Endothelial cell of umbilical vein (primary cell): ENCODE data around the gene SOAT1. TPM values are rescaled to one million over a fixed set of nuclear protein-coding genes. Genes with fewer than 3 reads are reported as not detected.
A peak's percentile ranks its signal among the peaks of the same experiment; 100 is the strongest.

Experiments used
- BruUV-seq: library from RNA; stranded (reverse); fragments of 400-500 nt; replicated peaks from 2 replicates; lab custom pipeline; 2021; lab: Mats Ljungman, UMichigan
- CTCF ChIA-PET: fragments of 300-600, 350-600 bp; sonication (Branson Sonifier 250); formaldehyde crosslinking; loops from one replicate; lab custom pipeline; 2021; ENCODE audit warnings: antibody characterized with exemption, inconsistent platforms; lab: Charles Lee
- POLR2A ChIA-PET: fragments of 300-600, 350-600 bp; sonication (Branson Sonifier 250); formaldehyde crosslinking; loops from one replicate; lab custom pipeline; 2021; ENCODE audit warnings: antibody characterized with exemption, inconsistent platforms; lab: Charles Lee
- DNase-seq: peaks from one replicate; pipeline ENCODE4 v3.0.0-alpha.2; 2011; ENCODE audit warnings: low read depth, low spot score
- FAIRE-seq: peaks from 2 replicates; lab custom pipeline; 2011; peaks lifted over from hg19 to GRCh38; lab: Jason Lieb, UNC
- H2AFZ ChIP-seq: 2 replicates; pipeline ENCODE4 v1.6.0; 2012; ENCODE audit warnings: low read depth, low read length, control low read depth, inconsistent platforms
- H3K27ac ChIP-seq: 2 replicates; pipeline ENCODE4 v1.5.1; 2011; ENCODE audit warnings: low read depth, mild to moderate bottlenecking, control low read depth, low read length, moderate library complexity; ENCODE audit not compliant: insufficient read depth
- H3K27me3 ChIP-seq, 2 experiments: 2 replicates each; pipeline versions ENCODE4 v1.6.0 to v1.6.1; 2011; ENCODE audit warnings: low read length in 2 of 2, mixed read lengths in 1 of 2; ENCODE audit not compliant: control insufficient read depth in 2 of 2, insufficient read depth in 2 of 2
- H3K36me3 ChIP-seq, 2 experiments: 2 replicates in 1 of 2; 3 replicates in 1 of 2; pipeline ENCODE4 v1.5.1; 2011; ENCODE audit warnings: low read length in 2 of 2, mild to moderate bottlenecking in 1 of 2, moderate library complexity in 1 of 2; ENCODE audit not compliant: control insufficient read depth in 2 of 2, insufficient read depth in 2 of 2; ENCODE audit errors: extremely low read depth in 1 of 2
- H3K4me1 ChIP-seq: 3 replicates; pipeline ENCODE4 v1.5.1; 2011; ENCODE audit warnings: mild to moderate bottlenecking, low read length; ENCODE audit not compliant: control insufficient read depth, insufficient read depth; ENCODE audit errors: extremely low read depth
- H3K4me2 ChIP-seq: 2 replicates; pipeline ENCODE4 v1.6.1; 2011; ENCODE audit warnings: low read length, control low read depth, mixed read lengths; ENCODE audit not compliant: insufficient read depth
- H3K4me3 ChIP-seq, 3 experiments: fragments of 200-600 bp in 1 of 3; sonication (generic), shearing (Covaris generic) in 1 of 3; replicated peaks in 1 of 3; 2 replicates each; pipeline ENCODE4 v1.5.1; 2011 to 2016; ENCODE audit warnings: control low read depth in 3 of 3, low read length in 3 of 3, mild to moderate bottlenecking in 2 of 3, inconsistent platforms in 1 of 3, low read depth in 1 of 3, moderate library complexity in 1 of 3; ENCODE audit not compliant: insufficient read depth in 1 of 3
- H3K79me2 ChIP-seq: 2 replicates; pipeline ENCODE4 v1.6.0; 2012; ENCODE audit warnings: low read length, inconsistent platforms; ENCODE audit not compliant: control insufficient read depth, insufficient read depth
- H3K9ac ChIP-seq: replicated peaks from 2 replicates; pipeline ENCODE3; 2011; ENCODE audit warnings: low read length, control low read depth; ENCODE audit not compliant: insufficient read depth; ENCODE audit errors: extremely low read depth
- H3K9me1 ChIP-seq: replicated peaks from 3 replicates; pipeline ENCODE4 v1.6.0; 2011; ENCODE audit warnings: mild to moderate bottlenecking, low read length; ENCODE audit not compliant: control insufficient read depth, insufficient read depth; ENCODE audit errors: extremely low read depth
- H3K9me3 ChIP-seq: replicated peaks from 2 replicates; pipeline ENCODE4 v1.5.1; 2012; ENCODE audit warnings: low read length, inconsistent platforms; ENCODE audit not compliant: control insufficient read depth, insufficient read depth
- H4K20me1 ChIP-seq: replicated peaks from 2 replicates; pipeline ENCODE3; 2011; ENCODE audit warnings: mild to moderate bottlenecking, low read length; ENCODE audit not compliant: control insufficient read depth, insufficient read depth; ENCODE audit errors: extremely low read depth
- CTCF ChIP-seq, 2 donors: IDR thresholded peaks; 1 replicate in 1 of 2; 2 replicates in 1 of 2; pipeline ENCODE4 v1.5.1; 2011; ENCODE audit warnings: low read length in 2 of 2, mild to moderate bottlenecking in 2 of 2, moderate library complexity in 2 of 2, control low read depth in 1 of 2, inconsistent platforms in 1 of 2, low read depth in 1 of 2; ENCODE audit not compliant: insufficient read depth in 1 of 2; ENCODE audit errors: extremely low read depth in 1 of 2
- EZH2 ChIP-seq: IDR thresholded peaks from 2 replicates; pipeline ENCODE4 v1.6.1; 2012; ENCODE audit warnings: borderline replicate concordance, low read depth, mild to moderate bottlenecking, moderate library complexity, low read length, inconsistent platforms; ENCODE audit not compliant: severe bottlenecking
- FOS ChIP-seq: IDR thresholded peaks from 2 replicates; pipeline ENCODE4 v1.6.1; 2011; ENCODE audit warnings: mild to moderate bottlenecking, low read length, moderate library complexity, borderline replicate concordance; ENCODE audit not compliant: insufficient read depth
- GATA2 ChIP-seq: IDR thresholded peaks from 2 replicates; pipeline ENCODE4 v1.7.0; 2011; ENCODE audit warnings: low read depth, mild to moderate bottlenecking, moderate library complexity, mixed read lengths, low read length; ENCODE audit not compliant: insufficient read length, insufficient read depth
- JUN ChIP-seq: IDR thresholded peaks from 2 replicates; pipeline ENCODE4 v1.6.1; 2011; ENCODE audit warnings: borderline replicate concordance, low read depth; ENCODE audit not compliant: insufficient read length, insufficient read depth
- MAX ChIP-seq: IDR thresholded peaks from 2 replicates; pipeline ENCODE4 v1.6.1; 2011; ENCODE audit not compliant: insufficient read depth, insufficient read length
- MYC ChIP-seq: IDR thresholded peaks from one replicate; pipeline ENCODE4 v1.6.1; 2011; ENCODE audit warnings: mild to moderate bottlenecking, low read depth, low read length
- POLR2A ChIP-seq: IDR thresholded peaks from 2 replicates; pipeline ENCODE4 v1.6.1; 2012; ENCODE audit warnings: low read depth, mild to moderate bottlenecking, control low read depth, low read length
- POLR2AphosphoS5 ChIP-seq: IDR thresholded peaks from 2 replicates; pipeline ENCODE4 v1.6.1; 2012; ENCODE audit warnings: low read depth, mild to moderate bottlenecking, control low read depth, low read length, moderate library complexity; ENCODE audit not compliant: insufficient read depth
- dilution Hi-C: fragments of 300-500 bp; cut with MboI; formaldehyde crosslinking; loops from one replicate; pipeline ENCODE4 v1.15.0; 2019; ENCODE audit warnings: low sequenced_read_pairs; ENCODE audit not compliant: extremely low pct_ligation_motif_present
- intact Hi-C: fragments of 100-400 bp; cut with micrococcal nuclease; formaldehyde crosslinking; loops from one replicate; pipeline ENCODE4 v1.10.0; 2022
- polyA plus RNA-seq, 4 experiments: library from polyadenylated mRNA; depleted of rRNA in 3 of 4; stranded (reverse) in 3 of 4; unstranded in 1 of 4; fragments of >200 nt; gene quantifications; 2 replicates each; pipeline versions ENCODE4 v1.2.1 to v1.2.3, GENCODE V29; 2011 to 2012; ENCODE audit warnings: missing spikeins in 1 of 4
- total RNA-seq: library from RNA; stranded (reverse); gene quantifications from 2 replicates; pipeline ENCODE4 v1.2.3, GENCODE V29; 2021

SOAT1 gene
- total and polyA plus RNA-seq, 2 donors (not counting 3 experiments of a cell fraction or from before 2014, with no cell fraction given), result 14.0 to 38.2 TPM

- no peaks in the 10 kb centered on the region for H4K20me1 ChIP-seq
- H3K9me3 ChIP-seq, result no peaks in the 10 kb centered on the region
- H3K9ac ChIP-seq, result no peak overlapping the region
- H3K4me3 ChIP-seq, result no peak overlapping the region
- H3K27me3 ChIP-seq, result peaks cover 0 to 11% of the 10 kb centered on the region in 2 experiments
- H3K79me2 ChIP-seq, result no peaks in the 10 kb centered on the region
- no peak overlapping the region for H2AFZ ChIP-seq
- no peaks in the 10 kb centered on the region for H3K36me3 ChIP-seq
- peaks cover 4% of the 10 kb centered on the region for H3K4me1 ChIP-seq
- no TSS peak for BruUV-seq
- ChIA-PET POLR2A (no interaction called here), CTCF (interaction anchor here (1.5 to 5.7 kb wide), 6 partner anchors 77 to 445 kb away, joined by 4 to 42 read pairs (median 12); partner anchors contain the start of genes SOAT1 and TOR3A)
- TF ChIP-seq MAX, result no peak
- peak; percentile 36 to 47 for TF ChIP-seq CTCF (IDR thresholded peaks at IDR 0.05; ENCODE audit: extremely low read depth in 1 of 2, insufficient read depth in 1 of 2, low read depth in 1 of 2, low read length in 2 of 2)
- FAIRE-seq (peak; percentile 61), DNase-seq (peak; percentile 79)
- H3K9me1 ChIP-seq, result no peaks in the 10 kb centered on the region
- intact Hi-C loops, result loop anchor here (1.0 to 5.0 kb wide), 6 partner anchors 119 to 593 kb away; no protein-coding TSS in a partner anchor
- no peak overlapping the region for H3K4me2 ChIP-seq
- dilution Hi-C loops, result no loop called here
- no peak overlapping the region for H3K27ac ChIP-seq
These were observed 76.2 kb downstream of the SOAT1 start for GRCh38 chr1:179369751-179370341.

- H3K9me3 ChIP-seq, result no peaks in the 10 kb centered on the region
- ChIA-PET CTCF (interaction anchor here (5.7 kb wide), 1 partner anchor 120 kb away, joined by 42 read pairs; no protein-coding TSS in a partner anchor), POLR2A (no interaction called here)
- H3K36me3 ChIP-seq, result no peaks in the 10 kb centered on the region
- dilution Hi-C loops (no loop called here), intact Hi-C loops (no loop called here)
- no peak for FAIRE-seq
- no peak overlapping the region for H3K4me3 ChIP-seq
- no peaks in the 10 kb centered on the region for H3K4me1 ChIP-seq
- no peak overlapping the region for H3K9ac ChIP-seq
- peaks cover 0 to 11% of the 10 kb centered on the region in 2 experiments for H3K27me3 ChIP-seq
- H3K27ac ChIP-seq, result no peak overlapping the region
- no TSS peak for BruUV-seq
- DNase-seq, result no peak
- no peak for TF ChIP-seq MYC
- TF ChIP-seq FOS, result no peak
- no peak for TF ChIP-seq GATA2
- TF ChIP-seq JUN, result no peak
- no peak for TF ChIP-seq POLR2AphosphoS5
- TF ChIP-seq POLR2A, result no peak
- TF ChIP-seq CTCF (IDR thresholded peaks at IDR 0.05; ENCODE audit: extremely low read depth in 1 of 2, insufficient read depth in 1 of 2, low read depth in 1 of 2, low read length in 2 of 2), result no peak
- TF ChIP-seq EZH2, result no peak
- TF ChIP-seq MAX, result no peak
- H3K79me2 ChIP-seq, result no peaks in the 10 kb centered on the region
- no peaks in the 10 kb centered on the region for H4K20me1 ChIP-seq
- no peak overlapping the region for H3K4me2 ChIP-seq
- H3K9me1 ChIP-seq, result no peaks in the 10 kb centered on the region
- H2AFZ ChIP-seq, result no peak overlapping the region
These were observed 78.6 kb downstream of the SOAT1 start for GRCh38 chr1:179372160-179372559.
